Endothelial cell of umbilical vein (primary cell): ENCODE results near the gene FGF12. TPM values are rescaled to one million over a fixed set of nuclear protein-coding genes. Genes with fewer than 3 reads are reported as not detected.

ENCODE experiments used
- BruUV-seq: library from RNA; stranded (reverse); fragments of 400-500 nt; replicated peaks from 2 replicates; lab custom pipeline; 2021; lab: Mats Ljungman, UMichigan
- CTCF ChIA-PET: fragments of 300-600, 350-600 bp; sonication (Branson Sonifier 250); formaldehyde crosslinking; loops from one replicate; lab custom pipeline; 2021; ENCODE audit warnings: antibody characterized with exemption, inconsistent platforms; lab: Charles Lee
- POLR2A ChIA-PET: fragments of 300-600, 350-600 bp; sonication (Branson Sonifier 250); formaldehyde crosslinking; loops from one replicate; lab custom pipeline; 2021; ENCODE audit warnings: antibody characterized with exemption, inconsistent platforms; lab: Charles Lee
- DNase-seq: peaks from one replicate; pipeline ENCODE4 v3.0.0-alpha.2; 2011; ENCODE audit warnings: low read depth, low spot score
- FAIRE-seq: peaks from 2 replicates; lab custom pipeline; 2011; peaks lifted over from hg19 to GRCh38; lab: Jason Lieb, UNC
- H2AFZ ChIP-seq: 2 replicates; pipeline ENCODE4 v1.6.0; 2012; ENCODE audit warnings: low read depth, low read length, control low read depth, inconsistent platforms
- H3K27ac ChIP-seq: 2 replicates; pipeline ENCODE4 v1.5.1; 2011; ENCODE audit warnings: low read depth, mild to moderate bottlenecking, control low read depth, low read length, moderate library complexity; ENCODE audit not compliant: insufficient read depth
- H3K27me3 ChIP-seq, 2 experiments: 2 replicates each; pipeline versions ENCODE4 v1.6.0 to v1.6.1; 2011; ENCODE audit warnings: low read length in 2 of 2, mixed read lengths in 1 of 2; ENCODE audit not compliant: control insufficient read depth in 2 of 2, insufficient read depth in 2 of 2
- H3K36me3 ChIP-seq, 2 experiments: 2 replicates in 1 of 2; 3 replicates in 1 of 2; pipeline ENCODE4 v1.5.1; 2011; ENCODE audit warnings: low read length in 2 of 2, mild to moderate bottlenecking in 1 of 2, moderate library complexity in 1 of 2; ENCODE audit not compliant: control insufficient read depth in 2 of 2, insufficient read depth in 2 of 2; ENCODE audit errors: extremely low read depth in 1 of 2
- H3K4me1 ChIP-seq: 3 replicates; pipeline ENCODE4 v1.5.1; 2011; ENCODE audit warnings: mild to moderate bottlenecking, low read length; ENCODE audit not compliant: control insufficient read depth, insufficient read depth; ENCODE audit errors: extremely low read depth
- H3K4me2 ChIP-seq: 2 replicates; pipeline ENCODE4 v1.6.1; 2011; ENCODE audit warnings: low read length, control low read depth, mixed read lengths; ENCODE audit not compliant: insufficient read depth
- H3K4me3 ChIP-seq, 3 experiments: fragments of 200-600 bp in 1 of 3; sonication (generic), shearing (Covaris generic) in 1 of 3; replicated peaks in 1 of 3; 2 replicates each; pipeline ENCODE4 v1.5.1; 2011 to 2016; ENCODE audit warnings: control low read depth in 3 of 3, low read length in 3 of 3, mild to moderate bottlenecking in 2 of 3, inconsistent platforms in 1 of 3, low read depth in 1 of 3, moderate library complexity in 1 of 3; ENCODE audit not compliant: insufficient read depth in 1 of 3
- H3K79me2 ChIP-seq: 2 replicates; pipeline ENCODE4 v1.6.0; 2012; ENCODE audit warnings: low read length, inconsistent platforms; ENCODE audit not compliant: control insufficient read depth, insufficient read depth
- H3K9ac ChIP-seq: replicated peaks from 2 replicates; pipeline ENCODE3; 2011; ENCODE audit warnings: low read length, control low read depth; ENCODE audit not compliant: insufficient read depth; ENCODE audit errors: extremely low read depth
- H3K9me1 ChIP-seq: replicated peaks from 3 replicates; pipeline ENCODE4 v1.6.0; 2011; ENCODE audit warnings: mild to moderate bottlenecking, low read length; ENCODE audit not compliant: control insufficient read depth, insufficient read depth; ENCODE audit errors: extremely low read depth
- H3K9me3 ChIP-seq: replicated peaks from 2 replicates; pipeline ENCODE4 v1.5.1; 2012; ENCODE audit warnings: low read length, inconsistent platforms; ENCODE audit not compliant: control insufficient read depth, insufficient read depth
- H4K20me1 ChIP-seq: replicated peaks from 2 replicates; pipeline ENCODE3; 2011; ENCODE audit warnings: mild to moderate bottlenecking, low read length; ENCODE audit not compliant: control insufficient read depth, insufficient read depth; ENCODE audit errors: extremely low read depth
- CTCF ChIP-seq, 2 donors: IDR thresholded peaks; 1 replicate in 1 of 2; 2 replicates in 1 of 2; pipeline ENCODE4 v1.5.1; 2011; ENCODE audit warnings: low read length in 2 of 2, mild to moderate bottlenecking in 2 of 2, moderate library complexity in 2 of 2, control low read depth in 1 of 2, inconsistent platforms in 1 of 2, low read depth in 1 of 2; ENCODE audit not compliant: insufficient read depth in 1 of 2; ENCODE audit errors: extremely low read depth in 1 of 2
- FOS ChIP-seq: IDR thresholded peaks from 2 replicates; pipeline ENCODE4 v1.6.1; 2011; ENCODE audit warnings: mild to moderate bottlenecking, low read length, moderate library complexity, borderline replicate concordance; ENCODE audit not compliant: insufficient read depth
- GATA2 ChIP-seq: IDR thresholded peaks from 2 replicates; pipeline ENCODE4 v1.7.0; 2011; ENCODE audit warnings: low read depth, mild to moderate bottlenecking, moderate library complexity, mixed read lengths, low read length; ENCODE audit not compliant: insufficient read length, insufficient read depth
- MYC ChIP-seq: IDR thresholded peaks from one replicate; pipeline ENCODE4 v1.6.1; 2011; ENCODE audit warnings: mild to moderate bottlenecking, low read depth, low read length
- POLR2A ChIP-seq: IDR thresholded peaks from 2 replicates; pipeline ENCODE4 v1.6.1; 2012; ENCODE audit warnings: low read depth, mild to moderate bottlenecking, control low read depth, low read length
- dilution Hi-C: fragments of 300-500 bp; cut with MboI; formaldehyde crosslinking; loops from one replicate; pipeline ENCODE4 v1.15.0; 2019; ENCODE audit warnings: low sequenced_read_pairs; ENCODE audit not compliant: extremely low pct_ligation_motif_present
- intact Hi-C: fragments of 100-400 bp; cut with micrococcal nuclease; formaldehyde crosslinking; loops from one replicate; pipeline ENCODE4 v1.10.0; 2022
- polyA plus RNA-seq, 4 experiments: library from polyadenylated mRNA; depleted of rRNA in 3 of 4; stranded (reverse) in 3 of 4; unstranded in 1 of 4; fragments of >200 nt; gene quantifications; 2 replicates each; pipeline versions ENCODE4 v1.2.1 to v1.2.3, GENCODE V29; 2011 to 2012; ENCODE audit warnings: missing spikeins in 1 of 4
- total RNA-seq: library from RNA; stranded (reverse); gene quantifications from 2 replicates; pipeline ENCODE4 v1.2.3, GENCODE V29; 2021

The FGF12 gene
- total and polyA plus RNA-seq, 2 donors (not counting 3 experiments of a cell fraction or from before 2014, with no cell fraction given), result 0.72 to 2.5 TPM

- no peak overlapping the region for H3K4me3 ChIP-seq
- H3K27ac ChIP-seq, result no peak overlapping the region
These were observed 282.6 kb downstream of the FGF12 start for GRCh38 chr3:192444791-192445106.

GRCh38 chr3:192444096-192444790 lies 283.1 kb downstream of the FGF12 start:
- peaks cover 15 to 35% of the 10 kb centered on the region in 2 experiments for H3K27me3 ChIP-seq
- H3K27ac ChIP-seq, result no peak overlapping the region
- no peak overlapping the region for H3K4me3 ChIP-seq
- H3K9ac ChIP-seq, result no peak overlapping the region
- no peaks in the 10 kb centered on the region for H4K20me1 ChIP-seq
- no TSS peak for BruUV-seq
- DNase-seq (peak; percentile 78), FAIRE-seq (peak; percentile 85)
- dilution Hi-C loops (no loop called here), intact Hi-C loops (loop anchor here (1.0 to 10.0 kb wide), 9 partner anchors 256 to 1631 kb away; no protein-coding TSS in a partner anchor)
- peak overlapping the region; percentile 5 for H3K4me2 ChIP-seq
- no peaks in the 10 kb centered on the region for H3K9me1 ChIP-seq
- H3K4me1 ChIP-seq, result peaks cover 3% of the 10 kb centered on the region
- CTCF ChIA-PET, result interaction anchor here (0.6 to 4.2 kb wide), 87 partner anchors 8 to 1743 kb away, joined by 3 to 101 read pairs (median 4); no protein-coding TSS in a partner anchor
- POLR2A ChIA-PET, result no interaction called here
- H3K36me3 ChIP-seq, result no peaks in the 10 kb centered on the region
- no peaks in the 10 kb centered on the region for H3K79me2 ChIP-seq
- no peak overlapping the region for H2AFZ ChIP-seq
- H3K9me3 ChIP-seq, result no peaks in the 10 kb centered on the region
- TF ChIP-seq MYC, result no peak
- peak; percentile 96 for TF ChIP-seq CTCF (IDR thresholded peaks at IDR 0.05; ENCODE audit: extremely low read depth in 1 of 2, insufficient read depth in 1 of 2, low read depth in 1 of 2, low read length in 2 of 2)

More at GRCh38 chr3:192444791-192445106, 282.6 kb downstream of the FGF12 start:
- dilution Hi-C loops (no loop called here), intact Hi-C loops (loop anchor here (1.0 to 10.0 kb wide), 9 partner anchors 256 to 1632 kb away; no protein-coding TSS in a partner anchor)
- TF ChIP-seq GATA2, result no peak
- no peak for TF ChIP-seq FOS
- TF ChIP-seq POLR2A, result no peak
- Histone ChIP-seq H3K4me2 (no peak overlapping the region), H3K79me2 (no peaks in the 10 kb centered on the region), H3K27me3 (peaks cover 13 to 35% of the 10 kb centered on the region in 2 experiments), H3K4me1 (peaks cover 3% of the 10 kb centered on the region), H2AFZ (no peak overlapping the region), H3K9me3 (no peaks in the 10 kb centered on the region), H3K9me1 (no peaks in the 10 kb centered on the region), H3K9ac (no peak overlapping the region), H3K36me3 (no peaks in the 10 kb centered on the region), H4K20me1 (no peaks in the 10 kb centered on the region)
- BruUV-seq, result no TSS peak
- CTCF ChIA-PET, result interaction anchor here (0.7 to 4.2 kb wide), 78 partner anchors 8 to 1744 kb away, joined by 3 to 101 read pairs (median 5); no protein-coding TSS in a partner anchor
- POLR2A ChIA-PET, result no interaction called here
- FAIRE-seq (no peak), DNase-seq (no peak)
